Chondrocyte (in vitro differentiated cells): ENCODE data around the gene ABTB2. TPM values are rescaled to one million over a fixed set of nuclear protein-coding genes. Genes with fewer than 3 reads are reported as not detected.

Experiments
- DNase-seq: peaks from one replicate; pipeline ENCODE4 v3.0.0; 2021; ENCODE audit warnings: mixed read lengths, low spot score
- H3K27ac Mint-ChIP-seq: one replicate; pipeline ENCODE4 v1.8.0; 2021; ENCODE audit warnings: mild to moderate bottlenecking, moderate library complexity, mixed read lengths; ENCODE audit not compliant: unreplicated experiment
- H3K27me3 Mint-ChIP-seq: 2 replicates; pipeline ENCODE4 v1.8.0; 2021; ENCODE audit warnings: low read depth, mixed read lengths
- H3K36me3 Mint-ChIP-seq: 2 replicates; pipeline ENCODE4 v1.8.0; 2021; ENCODE audit warnings: low read depth, mixed read lengths
- H3K4me1 Mint-ChIP-seq: 2 replicates; pipeline ENCODE4 v1.8.0; 2021; ENCODE audit warnings: low read depth, mild to moderate bottlenecking, mixed read lengths
- H3K4me3 Mint-ChIP-seq: one replicate; pipeline ENCODE4 v1.8.0; 2021; ENCODE audit warnings: mild to moderate bottlenecking, moderate library complexity, mixed read lengths; ENCODE audit not compliant: unreplicated experiment
- H3K9me3 Mint-ChIP-seq: 2 replicates; pipeline ENCODE4 v1.8.0; 2021; ENCODE audit warnings: low read depth, mixed read lengths
- CTCF ChIP-seq: fragments of 200-600 bp; sonication (generic); IDR thresholded peaks from 2 replicates; pipeline ENCODE4 v1.5.0; 2021; ENCODE audit warnings: antibody characterized with exemption, mild to moderate bottlenecking, moderate library complexity
- total RNA-seq: library from RNA; stranded (reverse); gene quantifications from 3 replicates; pipeline ENCODE4 v1.2.1, GENCODE V29; 2021

ABTB2 gene
- total RNA-seq, 1 donor from 2014 or later: 3.1 TPM

DNA sequence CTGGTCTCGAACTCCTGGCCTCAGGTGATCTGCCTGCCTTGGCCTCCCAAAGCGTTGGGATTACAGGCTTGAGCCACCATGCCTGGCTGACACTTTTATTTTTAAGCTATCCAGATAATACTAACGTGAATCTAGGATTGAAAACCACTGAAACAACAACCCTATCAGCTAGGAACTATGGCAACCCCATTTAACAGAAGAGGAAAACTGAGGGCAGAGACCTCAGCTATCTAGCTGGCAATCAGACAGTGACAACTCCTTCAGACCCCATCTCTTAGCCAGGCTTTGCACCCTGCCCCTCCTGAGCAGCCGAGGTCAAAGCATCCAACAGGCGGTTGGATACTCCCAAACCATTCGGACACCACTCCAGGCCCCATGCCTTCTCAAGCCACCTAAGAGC, 14.1 kb downstream of the ABTB2 start:
- Mint-ChIP-seq H3K9me3 (no peaks in the 10 kb centered on the region), H3K36me3 (no peaks in the 10 kb centered on the region), H3K27ac (no peak overlapping the region), H3K27me3 (peaks cover under 1% of the 10 kb centered on the region), H3K4me1 (peaks cover 70% of the 10 kb centered on the region), H3K4me3 (no peak overlapping the region)
- no peak for TF ChIP-seq CTCF
- DNase-seq: no peak

GRCh38 chr11:34343153-34343552, 14.7 kb downstream of the ABTB2 start:
- peak overlapping the region; percentile 12 for H3K27ac Mint-ChIP-seq
- peaks cover 65% of the 10 kb centered on the region for H3K4me1 Mint-ChIP-seq
- H3K9me3 Mint-ChIP-seq: no peaks in the 10 kb centered on the region
- no peaks in the 10 kb centered on the region for H3K36me3 Mint-ChIP-seq
- no peak overlapping the region for H3K4me3 Mint-ChIP-seq
- H3K27me3 Mint-ChIP-seq: no peaks in the 10 kb centered on the region
- TF ChIP-seq CTCF: no peak
- no peak for DNase-seq

DNA sequence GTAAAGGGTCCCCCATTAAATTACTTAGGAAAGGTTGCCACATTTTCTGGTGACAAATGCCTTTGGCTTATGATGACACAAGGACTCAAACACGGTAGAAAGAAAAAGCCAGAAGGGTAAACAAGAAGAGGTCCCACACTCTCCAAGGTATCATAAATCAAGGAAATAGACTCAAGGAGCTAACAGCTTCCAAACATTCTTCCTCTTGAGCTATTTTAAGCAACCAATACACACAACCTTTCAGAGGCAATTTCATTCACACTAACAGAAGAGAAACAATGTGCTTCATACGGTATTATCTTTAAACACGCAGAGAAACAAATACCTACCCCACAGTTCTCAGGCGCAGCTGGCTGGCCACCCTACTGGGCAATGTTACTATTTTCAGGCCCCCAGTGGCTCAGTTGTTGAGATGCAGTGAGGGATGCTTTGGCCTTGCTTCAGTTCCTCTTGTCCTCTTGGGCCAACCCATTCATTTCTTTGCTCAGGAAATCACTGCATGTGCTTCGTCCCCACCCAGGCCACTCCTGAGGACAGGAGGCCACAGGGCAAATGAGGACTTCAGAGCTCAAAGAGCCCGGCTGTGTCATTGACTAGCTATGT, 15.8 kb downstream of the ABTB2 start:
- no peaks in the 10 kb centered on the region for H3K36me3 Mint-ChIP-seq
- no peaks in the 10 kb centered on the region for H3K9me3 Mint-ChIP-seq
- peak overlapping the region; percentile 41 for H3K27ac Mint-ChIP-seq
- DNase-seq: no peak
- no peak overlapping the region for H3K4me3 Mint-ChIP-seq
- H3K4me1 Mint-ChIP-seq: peaks cover 55% of the 10 kb centered on the region
- H3K27me3 Mint-ChIP-seq: no peaks in the 10 kb centered on the region
- TF ChIP-seq CTCF: no peak

GRCh38 chr11:34341096-34341495, 16.7 kb downstream of the ABTB2 start:
- Mint-ChIP-seq H3K4me1 (peaks cover 45% of the 10 kb centered on the region), H3K27ac (no peak overlapping the region), H3K27me3 (peaks cover under 1% of the 10 kb centered on the region), H3K36me3 (no peaks in the 10 kb centered on the region), H3K9me3 (no peaks in the 10 kb centered on the region), H3K4me3 (no peak overlapping the region)
- TF ChIP-seq CTCF: no peak
- DNase-seq: no peak

GRCh38 chr11:34340653-34341052, 17.2 kb downstream of the ABTB2 start:
- no peak for TF ChIP-seq CTCF

More at GRCh38 chr11:34340653-34341052, 17.2 kb downstream of the ABTB2 start:
- no peak overlapping the region for H3K4me3 Mint-ChIP-seq
- DNase-seq: no peak
- H3K36me3 Mint-ChIP-seq: no peaks in the 10 kb centered on the region
- H3K4me1 Mint-ChIP-seq: peaks cover 41% of the 10 kb centered on the region
- H3K27me3 Mint-ChIP-seq: peaks cover 2% of the 10 kb centered on the region
- H3K27ac Mint-ChIP-seq: no peak overlapping the region
- H3K9me3 Mint-ChIP-seq: no peaks in the 10 kb centered on the region
